GM19438 (cell line): ENCODE data around the gene CLIC1.
"Not testable (repeated sequence)": the region's sequence is repeated elsewhere in the genome, so short reads cannot be mapped to it uniquely, and the experiment has no call there.

Experiments
- ATAC-seq: cut with Tn5 transposase; IDR thresholded peaks from one replicate; pipeline ENCODE4 v1.9.1; 2021; ENCODE audit warnings: low read depth; ENCODE audit not compliant: unreplicated experiment

CLIC1 gene

DNA sequence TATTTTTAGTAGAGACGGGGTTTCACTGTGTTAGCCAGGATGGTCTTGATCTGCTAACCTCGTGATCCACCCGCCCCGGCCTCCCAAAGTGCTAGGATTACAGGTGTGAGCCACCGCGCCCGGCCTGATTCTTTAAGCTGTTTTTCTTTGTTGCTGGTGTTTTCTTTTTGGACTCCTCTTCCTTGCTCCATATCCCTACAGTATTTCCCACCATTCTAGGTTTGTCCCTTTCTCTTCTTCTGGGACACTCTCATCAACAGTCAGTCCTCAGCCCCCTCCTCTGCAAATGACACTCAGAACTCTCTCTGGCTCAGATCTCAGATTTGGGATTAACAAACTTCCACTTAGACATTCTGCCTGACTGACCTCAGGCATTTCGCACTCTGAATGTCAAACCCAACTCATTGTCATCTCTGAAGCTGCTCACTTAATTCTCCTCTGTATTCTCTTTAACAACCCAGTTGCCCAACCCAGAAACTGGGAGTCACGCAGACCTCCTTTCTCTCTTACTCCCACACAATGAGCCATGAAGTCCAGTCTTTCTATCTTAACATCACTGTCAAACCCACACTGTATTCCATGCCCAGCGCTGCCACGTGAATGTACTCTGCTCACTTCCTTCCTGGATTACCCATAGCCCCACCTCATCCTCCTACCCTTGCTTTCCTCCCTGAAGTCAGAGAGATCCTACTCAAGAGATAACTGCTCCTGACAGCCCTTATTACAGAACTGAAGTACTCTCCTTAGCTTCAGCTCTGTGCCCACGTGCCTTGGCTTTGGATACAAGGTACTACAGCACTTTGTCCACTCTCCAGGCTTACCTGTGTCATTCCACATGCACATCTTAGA, 10.6 kb downstream of the CLIC1 start:
- no peak for ATAC-seq

- no peak for ATAC-seq
These were observed 12.2 kb downstream of the CLIC1 start for GRCh38 chr6:31723980-31724691.

DNA sequence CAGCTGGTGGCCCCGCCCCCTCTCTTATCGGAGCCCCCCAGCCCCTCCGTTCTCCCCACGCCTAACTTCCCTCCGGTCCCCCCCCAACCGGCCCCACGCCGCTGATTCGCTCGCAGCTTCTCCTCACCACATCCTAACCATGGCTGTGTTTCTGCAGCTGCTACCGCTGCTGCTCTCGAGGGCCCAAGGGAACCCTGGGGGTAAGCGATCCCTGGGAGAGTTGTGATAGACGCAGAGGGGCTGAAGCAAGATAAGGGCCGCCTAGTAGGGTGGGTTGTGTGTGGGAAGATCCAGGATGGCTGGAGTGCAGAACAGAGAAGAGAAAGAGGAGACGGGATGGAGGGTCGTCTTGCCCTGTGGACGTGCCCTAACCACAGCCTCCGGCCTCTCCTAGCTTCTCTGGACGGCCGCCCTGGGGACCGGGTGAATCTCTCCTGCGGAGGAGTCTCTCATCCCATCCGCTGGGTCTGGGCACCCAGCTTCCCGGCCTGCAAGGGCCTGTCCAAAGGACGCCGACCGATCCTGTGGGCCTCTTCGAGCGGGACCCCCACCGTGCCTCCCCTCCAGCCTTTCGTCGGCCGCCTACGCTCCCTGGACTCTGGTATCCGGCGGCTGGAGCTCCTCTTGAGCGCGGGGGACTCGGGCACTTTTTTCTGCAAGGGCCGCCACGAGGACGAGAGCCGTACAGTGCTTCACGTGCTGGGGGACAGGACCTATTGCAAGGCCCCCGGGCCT, 12.9 kb downstream of the CLIC1 start, which contains the start of gene MPIG6B:
MPIG6B (plus strand) TSS at position 129 of the 735 bp plus-strand sequence; CDS start at position 140, 11 bp downstream.
- no peak for ATAC-seq

DNA sequence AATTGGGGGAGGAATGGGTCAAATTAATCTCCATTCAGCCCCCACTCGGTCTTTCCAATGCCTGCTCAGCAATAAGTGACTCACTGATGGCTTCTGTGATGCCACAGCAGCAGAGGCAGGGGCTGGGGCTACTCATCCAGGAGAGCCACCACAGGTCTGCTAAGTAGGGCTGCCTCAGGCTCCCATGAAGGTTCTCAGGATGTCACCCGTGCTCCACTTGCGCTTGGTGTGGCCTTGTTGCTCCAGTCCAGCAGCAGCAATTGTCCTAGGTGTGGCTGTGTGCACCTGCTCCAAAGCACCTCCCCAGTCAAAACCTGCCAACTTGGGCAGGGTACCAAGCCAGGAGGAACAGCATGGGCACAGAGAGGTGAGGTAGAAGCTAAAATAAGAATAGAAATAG, 14.2 kb downstream of the CLIC1 start:
- ATAC-seq = no peak

GRCh38 chr6:31721351-31722020, 14.8 kb downstream of the CLIC1 start, which contains the start of gene LY6G6C:
Gene LY6G6C (minus strand): TSS chr6:31721746. CDS start chr6:31721679, 67 bp downstream.
- no peak for ATAC-seq

- no peak for ATAC-seq
These were observed 16.0 kb downstream of the CLIC1 start for GRCh38 chr6:31720196-31720770.

DNA sequence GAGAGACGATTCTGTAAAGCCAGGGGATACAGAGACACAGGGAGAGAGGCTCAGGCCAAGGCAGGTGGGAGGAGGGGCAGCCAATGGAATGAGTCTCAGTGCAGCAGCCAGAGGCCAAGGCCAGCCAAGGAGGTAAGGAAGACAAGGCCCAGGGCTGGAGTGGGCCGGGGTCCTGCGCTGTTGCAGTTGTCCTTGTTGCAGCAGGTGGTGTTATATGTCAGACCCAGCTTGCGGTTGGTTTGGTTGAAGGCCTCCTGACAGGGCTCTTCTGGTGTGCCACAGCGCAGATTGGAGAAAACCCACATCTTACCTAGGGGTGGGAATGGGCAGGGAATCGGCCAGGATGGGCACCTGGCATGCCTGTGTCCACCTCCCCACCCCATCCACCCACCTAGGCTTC, 17.3 kb downstream of the CLIC1 start:
- ATAC-seq = no peak

DNA sequence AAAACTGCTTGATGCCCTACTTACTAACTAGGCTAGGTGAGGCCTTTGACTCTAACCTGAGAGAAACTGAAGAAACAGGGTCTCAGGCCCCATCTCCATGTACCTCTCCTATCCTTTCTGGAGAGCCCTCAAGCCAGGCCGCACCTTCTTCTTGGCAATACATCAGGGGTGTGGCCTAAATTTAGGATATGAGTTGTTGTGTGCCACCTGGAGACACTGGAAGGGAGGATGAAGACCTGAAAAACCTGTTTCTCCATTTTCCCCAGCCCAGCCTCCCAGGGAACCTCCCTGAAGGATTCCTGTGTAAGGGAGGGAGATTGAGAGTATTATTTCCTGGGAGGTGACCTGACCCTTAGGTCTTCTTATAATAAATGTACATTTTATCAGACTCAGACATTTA, 18.1 kb downstream of the CLIC1 start:
- no peak for ATAC-seq

DNA sequence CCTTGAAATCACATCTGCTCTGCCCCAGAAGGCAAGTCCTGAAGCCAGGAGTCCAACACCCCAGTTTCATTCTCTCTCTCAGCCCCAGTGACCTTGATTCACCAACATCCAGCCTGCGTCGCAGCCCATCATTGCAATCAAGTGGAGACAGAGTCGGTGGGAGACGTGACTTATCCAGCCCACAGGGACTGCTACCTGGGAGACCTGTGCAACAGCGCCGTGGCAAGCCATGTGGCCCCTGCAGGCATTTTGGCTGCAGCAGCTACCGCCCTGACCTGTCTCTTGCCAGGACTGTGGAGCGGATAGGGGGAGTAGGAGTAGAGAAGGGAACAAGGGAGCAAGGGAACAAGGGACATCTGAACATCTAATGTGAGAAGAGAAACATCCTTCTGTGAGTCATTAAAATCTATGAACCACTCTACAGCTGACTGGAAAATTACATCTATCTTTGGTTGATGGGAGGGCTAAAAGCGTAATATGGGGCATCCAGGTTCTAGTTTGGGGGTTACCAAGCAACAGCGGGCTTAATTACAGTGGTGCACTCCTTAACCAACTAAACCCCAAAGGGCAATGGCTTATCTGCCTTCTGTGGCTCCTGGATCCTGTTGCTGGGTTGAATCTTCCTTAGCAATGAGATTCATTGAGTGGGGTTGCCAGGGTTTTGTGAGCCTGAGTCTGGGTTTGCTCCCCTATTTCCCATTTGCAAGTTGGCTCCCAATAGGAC, 18.7 kb downstream of the CLIC1 start:
- ATAC-seq = no peak

DNA sequence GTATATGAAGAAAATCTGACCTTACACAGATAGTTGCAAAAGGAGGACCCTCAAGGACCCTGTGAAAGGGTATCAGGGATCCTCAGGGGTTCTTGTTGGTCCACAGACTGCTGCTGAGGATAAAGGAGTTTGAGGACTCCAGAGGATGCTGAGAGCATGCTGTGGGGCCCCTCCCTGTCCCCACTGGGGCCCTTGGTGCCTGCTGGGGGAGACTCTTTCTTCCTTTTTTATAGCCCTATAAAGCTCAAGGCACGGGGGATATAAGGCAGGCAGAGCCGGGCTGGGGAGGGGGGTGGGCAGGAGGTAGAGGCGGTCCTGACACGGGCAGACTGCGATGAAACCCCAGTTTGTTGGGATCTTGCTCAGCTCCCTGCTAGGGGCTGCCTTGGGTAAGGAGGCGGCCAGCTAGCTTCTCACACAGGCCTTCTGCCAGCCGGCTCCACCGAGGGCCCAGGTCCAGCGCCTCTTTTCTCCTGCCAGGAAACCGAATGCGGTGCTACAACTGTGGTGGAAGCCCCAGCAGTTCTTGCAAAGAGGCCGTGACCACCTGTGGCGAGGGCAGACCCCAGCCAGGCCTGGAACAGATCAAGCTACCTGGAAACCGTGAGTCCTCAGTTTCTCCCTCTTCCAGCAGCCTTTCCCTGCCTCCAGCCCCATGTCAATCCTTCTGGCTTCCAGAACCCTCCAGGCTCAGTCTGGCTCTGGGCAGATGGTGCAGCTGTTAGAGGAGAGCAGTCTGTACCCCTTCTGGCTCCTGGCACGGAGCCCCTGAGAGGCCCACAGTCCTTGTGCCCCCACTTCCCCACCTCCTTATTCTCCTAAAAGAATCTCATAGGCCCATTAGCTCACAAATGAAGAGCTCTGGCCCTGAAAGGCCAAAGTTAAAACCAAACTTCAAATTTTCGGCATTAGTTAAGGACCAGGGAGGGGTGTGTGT, 21.0 kb downstream of the CLIC1 start, which contains the start of gene LY6G6D:
LY6G6D (plus strand) TSS at position 327 of the 937 bp plus-strand sequence; CDS start at position 335, 8 bp downstream.
- no peak for ATAC-seq

- no peak for ATAC-seq
These were observed 22.2 kb downstream of the CLIC1 start for GRCh38 chr6:31713991-31714684.

DNA sequence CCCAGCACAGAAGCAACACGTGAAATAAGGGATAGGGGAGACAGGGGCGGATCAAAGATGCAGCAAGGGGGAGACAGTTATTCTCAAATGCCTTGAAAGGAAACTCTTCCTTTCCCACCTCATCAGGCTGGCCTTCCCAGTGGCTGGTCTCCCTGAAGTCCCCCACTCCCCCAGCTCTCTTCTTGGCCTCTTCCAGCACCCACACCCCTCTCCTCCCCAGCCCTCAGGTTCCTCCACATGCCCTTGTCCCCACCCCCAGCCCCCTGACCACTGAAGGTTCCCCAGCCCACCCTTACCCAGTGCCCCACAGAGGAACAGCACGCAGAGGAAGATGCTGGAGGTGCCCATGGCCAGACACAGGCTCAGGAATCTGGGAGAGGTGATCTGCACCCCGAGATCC, 22.9 kb downstream of the CLIC1 start:
- ATAC-seq = no peak

GRCh38 chr6:31712296-31712695, 24.0 kb downstream of the CLIC1 start:
- ATAC-seq = no peak

DNA sequence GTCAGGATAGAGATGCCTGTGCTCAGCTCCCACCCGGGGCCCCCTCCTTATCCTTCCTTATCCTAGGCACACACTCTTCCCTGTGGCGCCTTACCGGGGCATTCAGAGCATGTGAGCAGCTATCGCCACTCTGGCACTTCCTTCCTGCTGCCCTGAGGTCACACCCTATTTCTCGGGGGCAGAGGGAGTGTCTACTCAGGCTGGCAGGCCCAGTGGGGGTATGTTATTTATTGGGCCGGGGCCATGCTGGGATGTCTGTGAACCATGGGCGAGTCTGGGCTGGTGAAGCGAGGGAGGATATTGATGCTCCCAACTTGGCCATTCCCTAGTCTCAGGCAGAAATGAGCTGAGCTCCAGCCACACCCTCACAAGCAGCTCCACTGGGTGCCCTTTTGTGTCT, 25.1 kb downstream of the CLIC1 start:
- ATAC-seq = no peak

- ATAC-seq = no peak
These were observed 25.7 kb downstream of the CLIC1 start for GRCh38 chr6:31710523-31711219.

- not testable (repeated sequence) for ATAC-seq
These were observed 27.2 kb downstream of the CLIC1 start for GRCh38 chr6:31709157-31709556.

DNA sequence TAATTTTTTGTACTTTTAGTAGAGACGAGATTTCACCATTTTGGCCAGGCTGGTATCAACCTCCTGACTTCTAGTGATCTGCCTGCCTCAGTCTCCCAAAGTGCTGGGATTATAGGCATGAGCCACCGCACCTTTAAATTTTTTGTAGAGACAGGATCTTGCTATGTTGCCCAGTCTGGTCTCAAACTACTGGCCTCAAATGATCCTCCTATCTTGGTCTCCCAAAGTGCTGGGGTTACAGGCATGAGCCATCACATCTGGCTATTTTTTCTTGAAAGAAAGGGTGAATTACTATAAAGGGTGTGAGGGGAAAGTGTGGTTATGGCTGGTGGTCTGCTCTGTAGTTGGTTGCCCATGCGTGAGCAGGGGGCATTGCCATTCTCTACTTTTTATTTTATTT, 28.1 kb downstream of the CLIC1 start:
- no peak for ATAC-seq
